H1 (cell line): Measurements from ENCODE around the gene KLF5. TPM values are rescaled to one million over a fixed set of nuclear protein-coding genes. Genes with fewer than 3 reads are reported as not detected.
A peak's percentile ranks its signal among the peaks of the same experiment; 100 is the strongest.

Experiments used
- CTCF ChIA-PET: fragments of 300-600 bp; sonication (Branson Sonifier 250); formaldehyde crosslinking; loops from one replicate; lab custom pipeline; 2021; ENCODE audit not compliant: partially characterized antibody; lab: Charles Lee
- POLR2A ChIA-PET: fragments of 300-600 bp; sonication (Branson Sonifier 250); formaldehyde crosslinking; loops from one replicate; lab custom pipeline; 2021; ENCODE audit warnings: inconsistent platforms; ENCODE audit not compliant: partially characterized antibody; lab: Charles Lee
- DNase-seq, 2 experiments: peaks; one replicate each; pipeline versions ENCODE4 v3.0.0 to v3.0.0-alpha.2; 2010 to 2022; ENCODE audit warnings: low spot score in 2 of 2, low read depth in 1 of 2, mixed read lengths in 1 of 2
- FAIRE-seq: peaks from 2 replicates; lab custom pipeline; 2011; peaks lifted over from hg19 to GRCh38; lab: Jason Lieb, UNC
- H2AFZ ChIP-seq: 2 replicates; pipeline ENCODE4 v1.8.1; 2012; ENCODE audit warnings: low read length, inconsistent platforms
- H2AK5ac ChIP-seq: 2 replicates; pipeline ENCODE4 v1.6.1; 2013; ENCODE audit warnings: low read depth, low read length
- H2BK120ac ChIP-seq: replicated peaks from 2 replicates; pipeline ENCODE3; 2013; ENCODE audit warnings: low read depth, low read length, inconsistent platforms
- H2BK12ac ChIP-seq: 2 replicates; pipeline ENCODE4 v1.6.1; 2013; ENCODE audit warnings: low read depth, low read length
- H2BK15ac ChIP-seq: 2 replicates; pipeline ENCODE4 v1.6.1; 2013; ENCODE audit warnings: low read length
- H2BK20ac ChIP-seq: 2 replicates; pipeline ENCODE4 v1.6.1; 2013; ENCODE audit warnings: low read length
- H2BK5ac ChIP-seq: 2 replicates; pipeline ENCODE4 v1.6.1; 2013; ENCODE audit warnings: low read depth, low read length
- H3K14ac ChIP-seq: 2 replicates; pipeline ENCODE4 v1.6.1; 2013; ENCODE audit warnings: inconsistent platforms; ENCODE audit not compliant: insufficient read length
- H3K18ac ChIP-seq: 2 replicates; pipeline ENCODE4 v1.6.1; 2013; ENCODE audit warnings: low read length; ENCODE audit errors: extremely low read depth
- H3K23ac ChIP-seq: 2 replicates; pipeline ENCODE4 v1.6.1; 2013; ENCODE audit warnings: inconsistent platforms; ENCODE audit not compliant: insufficient read length
- H3K23me2 ChIP-seq: 2 replicates; pipeline ENCODE4 v1.6.1; 2013; ENCODE audit warnings: low read depth, low read length
- H3K27ac ChIP-seq: 2 replicates; pipeline ENCODE4 v1.6.1; 2011; ENCODE audit warnings: low read depth, low read length, inconsistent platforms
- H3K27me3 ChIP-seq, 4 experiments: replicated peaks in 1 of 4; 1 replicate in 1 of 4; 2 replicates in 3 of 4; pipeline versions ENCODE4 v1.6.1 to v1.8.1; 2011 to 2013; ENCODE audit warnings: low read length in 3 of 4, mild to moderate bottlenecking in 3 of 4, inconsistent platforms in 2 of 4, mixed read lengths in 2 of 4, moderate library complexity in 1 of 4; ENCODE audit not compliant: control insufficient read depth in 3 of 4, insufficient read depth in 3 of 4; ENCODE audit errors: extremely low read depth in 1 of 4
- H3K36me3 ChIP-seq, 4 experiments: 2 replicates each; pipeline versions ENCODE4 v1.6.1 to v1.8.1; 2011 to 2013; ENCODE audit warnings: mild to moderate bottlenecking in 4 of 4, low read length in 3 of 4, moderate library complexity in 2 of 4, control low read depth in 1 of 4, inconsistent platforms in 1 of 4; ENCODE audit not compliant: insufficient read depth in 4 of 4, control insufficient read depth in 2 of 4
- H3K4ac ChIP-seq: replicated peaks from 2 replicates; pipeline ENCODE3; 2013; ENCODE audit warnings: low read length, low read depth, mixed read lengths, inconsistent platforms; ENCODE audit not compliant: insufficient read length
- H3K4me1 ChIP-seq, 4 experiments: replicated peaks in 1 of 4; 1 replicate in 1 of 4; 2 replicates in 3 of 4; pipeline versions ENCODE4 v1.6.1 to v1.8.1; 2011 to 2013; ENCODE audit warnings: low read length in 3 of 4, inconsistent platforms in 2 of 4, mixed read lengths in 1 of 4; ENCODE audit not compliant: insufficient read depth in 4 of 4, control insufficient read depth in 3 of 4
- H3K4me2 ChIP-seq, 2 experiments: 2 replicates each; pipeline versions ENCODE4 v1.6.1 to v1.8.1; 2011 to 2013; ENCODE audit warnings: low read depth in 2 of 2, low read length in 2 of 2, control low read depth in 1 of 2, inconsistent platforms in 1 of 2, mild to moderate bottlenecking in 1 of 2; ENCODE audit not compliant: insufficient read depth in 1 of 2
- H3K4me3 ChIP-seq, 4 experiments: fragments of 200-600, 300-600 bp in 1 of 4; sonication (generic), shearing (Covaris generic), sonication (Bioruptor Twin) in 1 of 4; 2 replicates each; pipeline versions ENCODE4 v1.5.1 to v1.8.1; 2011 to 2016; ENCODE audit warnings: low read length in 4 of 4, low read depth in 3 of 4, control low read depth in 2 of 4, inconsistent platforms in 2 of 4, mild to moderate bottlenecking in 2 of 4, mixed read lengths in 1 of 4, moderate library complexity in 1 of 4; ENCODE audit not compliant: insufficient read depth in 2 of 4; ENCODE audit errors: extremely low read depth in 1 of 4
- H3K56ac ChIP-seq: replicated peaks from 2 replicates; pipeline ENCODE3; 2013; ENCODE audit warnings: low read depth, mild to moderate bottlenecking, mixed read lengths, low read length, inconsistent platforms; ENCODE audit not compliant: insufficient read length
- H3K79me1 ChIP-seq: 2 replicates; pipeline ENCODE4 v1.6.1; 2013; ENCODE audit warnings: low read depth, low read length, control low read depth
- H3K79me2 ChIP-seq, 2 experiments: 2 replicates each; pipeline versions ENCODE4 v1.6.1 to v1.8.1; 2012 to 2013; ENCODE audit warnings: low read length in 2 of 2, mild to moderate bottlenecking in 2 of 2, inconsistent platforms in 1 of 2; ENCODE audit not compliant: insufficient read depth in 2 of 2, control insufficient read depth in 1 of 2
- H3K9ac ChIP-seq, 4 experiments: replicated peaks in 1 of 4; 1 replicate in 1 of 4; 2 replicates in 3 of 4; pipeline versions ENCODE4 v1.6.1 to v1.8.1; 2011 to 2013; ENCODE audit warnings: low read depth in 3 of 4, low read length in 3 of 4, control low read depth in 2 of 4, mild to moderate bottlenecking in 2 of 4, moderate library complexity in 2 of 4, inconsistent platforms in 1 of 4; ENCODE audit errors: extremely low read depth in 1 of 4
- H3K9me3 ChIP-seq, 2 experiments: 2 replicates each; pipeline versions ENCODE4 v1.6.1 to v1.8.1; 2012 to 2013; ENCODE audit warnings: mild to moderate bottlenecking in 2 of 2, moderate library complexity in 2 of 2, control low read depth in 1 of 2, inconsistent platforms in 1 of 2, low read depth in 1 of 2, low read length in 1 of 2, mixed read lengths in 1 of 2; ENCODE audit not compliant: insufficient read depth in 2 of 2
- H4K20me1 ChIP-seq, 2 experiments: replicated peaks in 1 of 2; 2 replicates each; pipeline versions ENCODE3 to v1.8.1; 2011 to 2013; ENCODE audit warnings: inconsistent platforms in 2 of 2, low read length in 2 of 2, mild to moderate bottlenecking in 1 of 2; ENCODE audit not compliant: insufficient read depth in 2 of 2, control insufficient read depth in 1 of 2
- H4K5ac ChIP-seq: 2 replicates; pipeline ENCODE4 v1.6.1; 2013; ENCODE audit warnings: low read length, low read depth, mixed read lengths, inconsistent platforms; ENCODE audit not compliant: insufficient read length
- H4K8ac ChIP-seq: 2 replicates; pipeline ENCODE4 v1.8.0; 2013; ENCODE audit warnings: mild to moderate bottlenecking, moderate library complexity, low read length, inconsistent platforms; ENCODE audit not compliant: insufficient read depth; ENCODE audit errors: extremely low read depth
- H4K91ac ChIP-seq: replicated peaks from 2 replicates; pipeline ENCODE3; 2013; ENCODE audit warnings: low read length, mixed read lengths, inconsistent platforms; ENCODE audit not compliant: insufficient read length
- BRCA1 ChIP-seq: IDR thresholded peaks from 2 replicates; pipeline ENCODE4 v1.6.1; 2012; ENCODE audit warnings: low read depth, low read length, improper control_type of control experiment
- CHD1 ChIP-seq: IDR thresholded peaks from 2 replicates; pipeline ENCODE4 v1.6.1; 2012; ENCODE audit warnings: low read depth, low read length, improper control_type of control experiment
- CHD2 ChIP-seq: IDR thresholded peaks from 2 replicates; pipeline ENCODE4 v1.6.1; 2012; ENCODE audit warnings: low read length, improper control_type of control experiment
- SP1 ChIP-seq: IDR thresholded peaks from 2 replicates; pipeline ENCODE4 v1.6.1; 2011; ENCODE audit warnings: low read depth, low read length
- WGBS, 2 experiments: shearing (Covaris generic) in 1 of 2; methylation state at CpG; one replicate each; pipeline versions ENCODE4 v1.1.6 to v1.1.7; 2013 to 2015; ENCODE audit warnings: low lambda C conversion rate in 2 of 2, mixed read lengths in 2 of 2, inconsistent platforms in 1 of 2, low coverage in 1 of 2, missing lambda C conversion rate in 1 of 2; ENCODE audit not compliant: insufficient replicate concordance in 2 of 2, insufficient coverage in 1 of 2, insufficient read length in 1 of 2; ENCODE audit errors: extremely low coverage in 1 of 2, missing lambda C conversion rate in 1 of 2; 5-methylcytosine and 5-hydroxymethylcytosine counted together
- polyA plus RNA-seq, 7 experiments: library from polyadenylated mRNA; depleted of rRNA in 3 of 7; stranded (reverse) in 5 of 7; unstranded in 2 of 7; fragments of >200 nt in 5 of 7; fragments of 200-250 nt in 2 of 7; gene quantifications; 1 replicate in 5 of 7; 2 replicates in 1 of 7; 4 replicates in 1 of 7; pipeline versions ENCODE4 v1.2.1 to v1.2.3, GENCODE V29; 2011 to 2013; ENCODE audit warnings: missing spikeins in 2 of 7, mixed read lengths in 2 of 7
- total RNA-seq: library from RNA; stranded (reverse); fragmentation: NEBNext Ultra II Directional; extraction: Animal tissue kit (Norgen Biotek cat#: 25700); gene quantifications from 2 replicates; pipeline ENCODE4 v1.2.1, GENCODE V29; 2021

The KLF5 gene
- total and polyA plus RNA-seq, 2 of the 8 experiments (the other 6 are each of a cell fraction or from before 2014, with no cell fraction given), result 1.2 to 2.3 TPM

DNA sequence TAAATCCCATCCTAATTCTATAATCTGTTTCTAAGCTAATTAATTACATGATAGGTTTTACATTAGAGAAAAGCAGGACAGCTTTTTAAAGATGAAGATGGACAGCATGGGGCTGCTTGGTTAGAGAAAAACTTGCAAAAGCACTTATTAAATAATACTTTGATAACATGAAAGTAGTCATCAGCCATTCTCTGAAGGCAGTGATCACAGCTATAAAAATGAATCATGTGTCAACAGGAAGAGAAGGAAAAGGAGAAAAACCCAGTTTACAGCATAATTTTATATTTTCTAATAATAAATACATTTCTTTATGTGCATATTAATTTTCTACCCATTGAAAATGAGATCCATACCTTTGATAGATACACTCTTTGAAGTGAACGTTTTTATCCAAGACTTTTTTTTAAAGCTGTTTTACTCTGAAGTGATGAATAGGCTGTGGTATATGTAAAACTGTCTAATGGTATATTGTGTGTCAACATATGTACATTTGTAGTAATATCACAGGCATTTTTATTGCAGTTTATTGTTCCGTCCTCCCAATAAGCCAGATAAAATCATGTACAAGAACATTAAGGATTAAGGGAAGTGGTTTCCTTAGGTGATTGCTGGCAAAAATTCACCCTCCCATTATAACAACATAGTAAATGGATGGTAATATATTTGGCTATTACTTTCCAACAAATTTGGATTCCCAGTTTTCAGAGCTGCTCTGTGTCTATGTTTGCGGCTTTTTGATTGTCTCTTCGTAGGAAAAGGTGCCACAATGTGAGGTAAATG is 1.3 kb upstream of the KLF5 start:
- Histone ChIP-seq H3K4me1 (peaks cover 0 to 13% (median 1%) of the 10 kb centered on the region in 4 experiments; a peak in 3 of 7 replicates), H3K9me3 (no peaks in the 10 kb centered on the region), H3K27me3 (peaks cover 14 to 45% (median 35%) of the 10 kb centered on the region in 4 experiments), H4K20me1 (peaks cover 0 to 3% of the 10 kb centered on the region in 2 experiments), H2AK5ac (no peak overlapping the region), H3K79me1 (0 out of 2 replicates have a peak, but pooled peaks cover under 1% of the 10 kb centered on the region), H2BK15ac (no peak overlapping the region), H2BK12ac (no peak overlapping the region), H2BK20ac (no peak overlapping the region), H4K8ac (no peak overlapping the region), H3K14ac (no peak overlapping the region), H3K23ac (no peak overlapping the region), H4K5ac (no peak overlapping the region), H2AFZ (no peak overlapping the region), H4K91ac (no peak overlapping the region), H3K9ac (no peak overlapping the region), H3K23me2 (peaks cover 3% of the 10 kb centered on the region), H3K79me2 (no peaks in the 10 kb centered on the region), H3K4me3 (peak overlapping the region in 1 of 4 experiments; percentile 78; a peak in 1 of 8 replicates), H2BK5ac (no peak overlapping the region), H3K4me2 (peak overlapping the region in 1 of 2 experiments; percentile 90; a peak in 2 of 4 replicates), H3K4ac (no peak overlapping the region), H3K36me3 (no peaks in the 10 kb centered on the region), H3K27ac (no peak overlapping the region), H3K56ac (no peak overlapping the region), H3K18ac (no peak overlapping the region), H2BK120ac (no peak overlapping the region)
- DNase-seq (no peak), FAIRE-seq (no peak)
- TF ChIP-seq CHD2 (no peak), BRCA1 (no peak), CHD1 (no peak), SP1 (no peak)
- CTCF ChIA-PET, result interaction anchor here (0.7 to 1.3 kb wide), 3 partner anchors 33 to 217 kb away, joined by 3 to 5 read pairs (median 4); no protein-coding TSS in a partner anchor
- POLR2A ChIA-PET, result interaction anchor here (0.5 to 1.3 kb wide), 2 partner anchors 18 to 22 kb away, joined by 3 to 4 read pairs; no protein-coding TSS in a partner anchor
- WGBS, 2 experiments, result 88% methylated on average over 4 of the region's 4 CpGs; no CpG with 5 or more reads in 1 of the 2 experiments
